NB4 (cell line): ENCODE measurements around the gene BMP2.

Experiments used
- CTCF ChIP-seq: IDR thresholded peaks from one replicate; pipeline ENCODE4 v1.5.1; 2012; ENCODE audit warnings: low read depth, low read length
- MYC ChIP-seq: IDR thresholded peaks from 2 replicates; pipeline ENCODE4 v1.6.1; 2011; ENCODE audit warnings: low read depth, low read length
- POLR2A ChIP-seq: IDR thresholded peaks from 2 replicates; pipeline ENCODE4 v1.6.1; 2011; ENCODE audit warnings: mild to moderate bottlenecking; ENCODE audit not compliant: insufficient read length; ENCODE audit errors: extremely low read depth
- TF ChIP-seq, protein P1 (sequence below): IDR thresholded peaks from 2 replicates; pipeline ENCODE4 v1.6.1; 2011; ENCODE audit warnings: low read depth, low read length

DNA sequence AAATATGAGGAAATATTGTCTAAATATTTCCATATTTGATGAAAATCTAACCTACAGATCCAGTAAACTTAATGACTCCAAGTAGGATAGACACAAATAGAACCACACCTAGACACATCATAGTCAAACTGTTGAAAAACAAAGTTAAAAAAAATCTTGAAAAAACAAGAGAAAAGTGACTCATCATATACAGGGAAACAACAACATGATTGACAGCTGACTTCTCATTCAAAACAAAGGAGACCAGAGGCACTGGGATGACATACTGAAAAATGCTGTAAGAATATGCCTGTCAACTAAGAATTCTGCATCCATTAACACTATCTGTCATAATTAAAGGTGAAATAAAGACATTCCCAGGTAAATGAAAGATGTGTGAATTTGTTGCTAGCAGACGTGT lies 38.8 kb downstream of the BMP2 start:
- no peak for TF ChIP-seq CTCF
- TF ChIP-seq MYC: no peak
- TF ChIP-seq, protein P1, sequence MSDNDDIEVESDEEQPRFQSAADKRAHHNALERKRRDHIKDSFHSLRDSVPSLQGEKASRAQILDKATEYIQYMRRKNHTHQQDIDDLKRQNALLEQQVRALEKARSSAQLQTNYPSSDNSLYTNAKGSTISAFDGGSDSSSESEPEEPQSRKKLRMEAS: no peak
- TF ChIP-seq POLR2A: no peak
